B cell (primary cell): ENCODE measurements around the gene SUMF2. TPM values are rescaled to one million over a fixed set of nuclear protein-coding genes. Genes with fewer than 3 reads are reported as not detected.
"Not testable (repeated sequence)": the region's sequence is repeated elsewhere in the genome, so short reads cannot be mapped to it uniquely, and the experiment has no call there.

Experiments used
- ATAC-seq: fragments of 200-7000 bp; cut with Tn5 transposase; one replicate; pipeline ENCODE4 v1.10.0; 2021; ENCODE audit warnings: low read depth, mild to moderate bottlenecking, moderate number of reproducible peaks, moderate library complexity
- CTCF ChIA-PET: fragments of 350-600 bp; sonication (Branson Sonifier 250); formaldehyde crosslinking; loops from one replicate; lab custom pipeline; 2021; ENCODE audit warnings: antibody characterized with exemption, inconsistent platforms; lab: Charles Lee
- POLR2A ChIA-PET: fragments of 350-600 bp; sonication (Branson Sonifier 250); formaldehyde crosslinking; loops from one replicate; lab custom pipeline; 2021; ENCODE audit warnings: antibody characterized with exemption; lab: Charles Lee
- DNase-seq: peaks from one replicate; pipeline ENCODE4 v3.0.0; 2013
- H2AFZ ChIP-seq: 2 replicates; pipeline ENCODE4 v1.6.1; 2012; ENCODE audit warnings: mild to moderate bottlenecking, low read depth, low read length; ENCODE audit not compliant: insufficient read depth, poor library complexity, severe bottlenecking
- H3K27ac ChIP-seq, 2 donors: 1 replicate in 1 of 2; 2 replicates in 1 of 2; pipeline ENCODE4 v1.5.1; 2012 to 2013; ENCODE audit warnings: low read length in 2 of 2, mild to moderate bottlenecking in 2 of 2, moderate library complexity in 1 of 2
- H3K27me3 ChIP-seq, 4 experiments: fragments of 200-600 bp in 1 of 4; sonication (generic) in 1 of 4; replicated peaks in 1 of 4; 1 replicate in 2 of 4; 2 replicates in 2 of 4; pipeline versions ENCODE4 v1.6.1 to v1.7.0; 2013 to 2016; ENCODE audit warnings: low read length in 3 of 4, mild to moderate bottlenecking in 2 of 4, mixed read lengths in 1 of 4, moderate library complexity in 1 of 4; ENCODE audit not compliant: insufficient read depth in 4 of 4, control insufficient read depth in 3 of 4; ENCODE audit errors: control extremely low read depth in 1 of 4
- H3K36me3 ChIP-seq, 2 experiments: replicated peaks in 1 of 2; 1 replicate in 1 of 2; 2 replicates in 1 of 2; pipeline versions ENCODE4 v1.6.1 to v1.7.1; 2013; ENCODE audit warnings: low read length in 1 of 2; ENCODE audit not compliant: insufficient read depth in 2 of 2, control insufficient read depth in 1 of 2; ENCODE audit errors: control extremely low read depth in 1 of 2, extremely low read depth in 1 of 2
- H3K4me1 ChIP-seq, 2 donors: fragments of 200-600 bp in 1 of 2; sonication (generic) in 1 of 2; 1 replicate in 1 of 2; 2 replicates in 1 of 2; pipeline versions ENCODE4 v1.5.1 to v1.6.1; 2013 to 2017; ENCODE audit warnings: low read length in 2 of 2; ENCODE audit not compliant: control insufficient read depth in 2 of 2, insufficient read depth in 2 of 2
- H3K4me2 ChIP-seq: replicated peaks from 2 replicates; pipeline ENCODE3; 2012; ENCODE audit warnings: mild to moderate bottlenecking, low read depth, low read length; ENCODE audit not compliant: poor library complexity, severe bottlenecking
- H3K4me3 ChIP-seq, 5 experiments: fragments of 200-600 bp in 1 of 5; sonication (generic) in 1 of 5; 1 replicate in 3 of 5; 2 replicates in 2 of 5; pipeline versions ENCODE4 v1.5.1 to v1.7.0; 2011 to 2016; ENCODE audit warnings: low read length in 4 of 5, mild to moderate bottlenecking in 4 of 5, low read depth in 2 of 5, control low read depth in 1 of 5, moderate library complexity in 1 of 5; ENCODE audit not compliant: insufficient read depth in 1 of 5; ENCODE audit errors: control extremely low read depth in 1 of 5, extremely low read depth in 1 of 5
- H3K79me2 ChIP-seq: fragments of 200-600 bp; sonication (generic); one replicate; pipeline ENCODE4 v1.6.0; 2016; ENCODE audit warnings: low read length; ENCODE audit not compliant: control insufficient read depth, insufficient read depth
- H3K9ac ChIP-seq: fragments of 200-600 bp; sonication (generic); 2 replicates; pipeline ENCODE4 v1.6.1; 2017; ENCODE audit warnings: mild to moderate bottlenecking, low read length, moderate library complexity
- H3K9me3 ChIP-seq, 3 donors: one replicate each; pipeline versions ENCODE4 v1.6.1 to v1.7.1; 2013; ENCODE audit warnings: low read length in 2 of 3; ENCODE audit not compliant: control insufficient read depth in 2 of 3, insufficient read depth in 1 of 3; ENCODE audit errors: control extremely low read depth in 1 of 3
- H4K20me1 ChIP-seq: 2 replicates; pipeline ENCODE4 v1.6.0; 2012; ENCODE audit warnings: mild to moderate bottlenecking, low read length; ENCODE audit not compliant: insufficient read depth, control insufficient read depth, poor library complexity, severe bottlenecking
- H3K27ac Mint-ChIP-seq: one replicate; pipeline ENCODE4 v1.8.0; 2021; ENCODE audit warnings: mixed read lengths
- H3K27me3 Mint-ChIP-seq: one replicate; pipeline ENCODE4 v1.8.0; 2021; ENCODE audit warnings: mixed read lengths
- H3K4me1 Mint-ChIP-seq: one replicate; pipeline ENCODE4 v1.8.0; 2021; ENCODE audit warnings: mixed read lengths
- H3K4me3 Mint-ChIP-seq: one replicate; pipeline ENCODE4 v1.8.0; 2021; ENCODE audit warnings: mixed read lengths
- H3K9me3 Mint-ChIP-seq: one replicate; pipeline ENCODE4 v1.8.0; 2022; ENCODE audit warnings: mixed read lengths; ENCODE audit not compliant: insufficient read depth
- EZH2 ChIP-seq: IDR thresholded peaks from 2 replicates; pipeline ENCODE4 v1.6.1; 2012; ENCODE audit warnings: borderline replicate concordance, low read depth, mild to moderate bottlenecking, moderate library complexity, low read length; ENCODE audit not compliant: insufficient read depth, poor library complexity, severe bottlenecking
- WGBS: methylation state at CpG from one replicate; pipeline ENCODE4 v1.1.5; 2013; ENCODE audit warnings: missing lambda C conversion rate; ENCODE audit not compliant: insufficient coverage; 5-methylcytosine and 5-hydroxymethylcytosine counted together
- intact Hi-C: fragments of 100-400 bp; cut with micrococcal nuclease; formaldehyde crosslinking; loops from one replicate; pipeline ENCODE4 v1.10.0; 2022
- polyA plus RNA-seq: library from polyadenylated mRNA; depleted of rRNA; stranded (reverse); fragments of >200 nt; gene quantifications from 2 replicates; pipeline ENCODE4 v1.2.3, GENCODE V29; 2012
- total RNA-seq, 2 donors: library from RNA; stranded (reverse); fragments of 120-200 nt in 1 of 2; gene quantifications; 1 replicate in 1 of 2; 2 replicates in 1 of 2; pipeline versions ENCODE4 v1.2.3 to v1.2.4, GENCODE V29; 2013 to 2022
- TF ChIP-seq, protein P1 (sequence below): fragments of 200-600 bp; IDR thresholded peaks from one replicate; pipeline ENCODE4 v1.8.0; 2022; ENCODE audit warnings: antibody characterized with exemption, mild to moderate bottlenecking

SUMF2 gene
- total and polyA plus RNA-seq, 2 donors (not counting 1 experiment from before 2014, with no cell fraction given): 101 to 115 TPM

DNA sequence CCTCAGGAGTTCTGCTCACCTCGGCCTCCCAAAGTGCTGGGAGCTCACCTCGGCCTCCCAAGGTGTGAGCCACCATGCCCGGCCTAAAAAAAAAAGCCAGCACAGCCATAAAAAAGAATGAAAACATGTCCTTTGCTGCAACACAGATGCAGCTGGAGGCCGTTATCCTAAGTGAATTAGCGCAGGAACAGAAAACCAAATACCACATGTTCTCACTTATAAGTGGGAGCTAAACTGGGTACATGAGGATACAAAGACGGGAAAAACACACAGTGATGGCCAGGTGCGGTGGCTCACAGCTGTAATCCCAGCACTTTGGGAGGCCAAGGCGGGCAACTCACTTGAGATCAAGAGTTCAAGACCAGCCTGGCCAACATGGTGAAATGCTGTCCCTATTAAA lies 33.7 kb upstream of the SUMF2 start:
- no peaks in the 10 kb centered on the region for H3K9me3 Mint-ChIP-seq
- no peaks in the 10 kb centered on the region for H3K27me3 ChIP-seq
- DNase-seq (no peak), ATAC-seq (no peak)
- ChIA-PET POLR2A (no interaction called here), CTCF (no interaction called here)
- no peak for TF ChIP-seq EZH2
- TF ChIP-seq, protein P1, sequence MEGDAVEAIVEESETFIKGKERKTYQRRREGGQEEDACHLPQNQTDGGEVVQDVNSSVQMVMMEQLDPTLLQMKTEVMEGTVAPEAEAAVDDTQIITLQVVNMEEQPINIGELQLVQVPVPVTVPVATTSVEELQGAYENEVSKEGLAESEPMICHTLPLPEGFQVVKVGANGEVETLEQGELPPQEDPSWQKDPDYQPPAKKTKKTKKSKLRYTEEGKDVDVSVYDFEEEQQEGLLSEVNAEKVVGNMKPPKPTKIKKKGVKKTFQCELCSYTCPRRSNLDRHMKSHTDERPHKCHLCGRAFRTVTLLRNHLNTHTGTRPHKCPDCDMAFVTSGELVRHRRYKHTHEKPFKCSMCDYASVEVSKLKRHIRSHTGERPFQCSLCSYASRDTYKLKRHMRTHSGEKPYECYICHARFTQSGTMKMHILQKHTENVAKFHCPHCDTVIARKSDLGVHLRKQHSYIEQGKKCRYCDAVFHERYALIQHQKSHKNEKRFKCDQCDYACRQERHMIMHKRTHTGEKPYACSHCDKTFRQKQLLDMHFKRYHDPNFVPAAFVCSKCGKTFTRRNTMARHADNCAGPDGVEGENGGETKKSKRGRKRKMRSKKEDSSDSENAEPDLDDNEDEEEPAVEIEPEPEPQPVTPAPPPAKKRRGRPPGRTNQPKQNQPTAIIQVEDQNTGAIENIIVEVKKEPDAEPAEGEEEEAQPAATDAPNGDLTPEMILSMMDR: no peak
- H3K4me2 ChIP-seq: no peak overlapping the region
- H3K79me2 ChIP-seq: no peaks in the 10 kb centered on the region
- intact Hi-C loops: no loop called here
- no peak overlapping the region for H3K27ac ChIP-seq
- peaks cover 3 to 8% of the 10 kb centered on the region in 2 donors for H3K4me1 ChIP-seq
- peaks cover 6% of the 10 kb centered on the region for H3K4me1 Mint-ChIP-seq
- H3K4me3 Mint-ChIP-seq: no peak overlapping the region
- WGBS: 98% methylated on average over 6 of the region's 8 CpGs
- H4K20me1 ChIP-seq: no peaks in the 10 kb centered on the region
- H3K27me3 Mint-ChIP-seq: no peaks in the 10 kb centered on the region
- H2AFZ ChIP-seq: no peak overlapping the region
- no peaks in the 10 kb centered on the region for H3K9me3 ChIP-seq
- H3K9ac ChIP-seq: no peak overlapping the region
- H3K27ac Mint-ChIP-seq: no peak overlapping the region
- H3K36me3 ChIP-seq: no peaks in the 10 kb centered on the region
- no peak overlapping the region for H3K4me3 ChIP-seq

DNA sequence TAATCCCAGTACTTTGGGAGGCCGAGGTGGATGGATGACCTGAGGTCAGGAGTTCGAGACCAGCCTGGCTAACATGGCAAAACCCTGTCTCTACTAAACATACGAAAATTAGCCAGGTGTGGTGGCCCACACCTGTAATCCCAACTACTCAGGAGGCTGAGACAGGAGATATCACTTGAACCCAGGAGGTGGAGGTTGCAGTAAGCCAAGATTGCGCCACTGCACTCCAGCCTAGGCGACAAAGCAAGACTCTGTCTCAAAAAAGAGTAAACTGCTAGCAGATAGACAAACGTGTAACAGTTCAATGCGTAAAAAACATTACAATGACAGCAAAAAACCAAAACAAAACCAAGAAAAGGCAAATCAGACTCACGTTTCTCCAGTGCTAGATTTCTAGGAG lies 32.5 kb upstream of the SUMF2 start:
- H3K4me1 ChIP-seq, DNase-seq, H3K27ac Mint-ChIP-seq, ATAC-seq, H2AFZ ChIP-seq, H3K79me2 ChIP-seq, H3K4me2 ChIP-seq, H3K9ac ChIP-seq, CTCF ChIA-PET, H3K4me3 Mint-ChIP-seq, H3K36me3 ChIP-seq, H3K27me3 ChIP-seq, H4K20me1 ChIP-seq, intact Hi-C loops, H3K9me3 ChIP-seq, H3K4me1 Mint-ChIP-seq, H3K9me3 Mint-ChIP-seq, H3K4me3 ChIP-seq, POLR2A ChIA-PET, H3K27me3 Mint-ChIP-seq, H3K27ac ChIP-seq: not testable (repeated sequence)
- 97% methylated on average over 6 of the region's 8 CpGs for WGBS

DNA sequence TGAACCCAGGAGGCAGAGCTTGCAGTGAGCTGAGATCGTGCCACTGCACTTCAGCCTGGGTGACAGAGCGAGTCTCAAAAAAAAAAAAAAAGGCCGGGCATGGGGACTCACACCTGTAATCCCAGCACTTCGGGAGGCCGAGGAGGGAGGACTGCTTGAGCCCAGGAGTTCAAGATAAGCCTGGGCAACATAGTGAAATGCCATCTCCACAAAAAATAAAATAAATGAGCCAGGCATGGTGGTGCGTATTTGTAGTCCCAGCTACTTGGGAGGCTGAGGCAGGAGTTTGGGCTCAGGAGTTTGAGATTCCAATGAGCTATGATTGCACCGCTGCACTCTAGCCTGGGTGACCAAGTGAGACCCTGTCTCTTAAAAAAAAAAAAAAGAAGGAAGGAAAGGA lies 31.5 kb upstream of the SUMF2 start:
- H3K27me3 Mint-ChIP-seq, H3K27me3 ChIP-seq, H3K36me3 ChIP-seq, ATAC-seq, POLR2A ChIA-PET, H2AFZ ChIP-seq, H3K4me1 ChIP-seq, H3K27ac ChIP-seq, H3K27ac Mint-ChIP-seq, H3K4me1 Mint-ChIP-seq, H3K4me3 ChIP-seq, H3K9ac ChIP-seq, H4K20me1 ChIP-seq, DNase-seq, H3K9me3 ChIP-seq, intact Hi-C loops, H3K4me3 Mint-ChIP-seq, H3K79me2 ChIP-seq, H3K9me3 Mint-ChIP-seq, H3K4me2 ChIP-seq: not testable (repeated sequence)
- CTCF ChIA-PET: interaction anchor here (0.7 to 2.2 kb wide), 2 partner anchors 42 to 391 kb away, joined by 4 to 8 read pairs; no protein-coding TSS in a partner anchor
- 100% methylated on average over 4 of the region's 7 CpGs for WGBS
